CD14-positive monocyte (primary cell): ENCODE data around the gene RABEPK. TPM values are rescaled to one million over a fixed set of nuclear protein-coding genes. Genes with fewer than 3 reads are reported as not detected.
A peak's percentile ranks its signal among the peaks of the same experiment; 100 is the strongest.

Experiments used
- DNase-seq, 3 donors: peaks; one replicate each; pipeline ENCODE4 v3.0.0-alpha.2; 2011 to 2022
- H2AFZ ChIP-seq: 2 replicates; pipeline ENCODE4 v1.6.0; 2012; ENCODE audit warnings: mild to moderate bottlenecking, low read depth, low read length, inconsistent platforms; ENCODE audit not compliant: insufficient read depth, poor library complexity, severe bottlenecking
- H3K27ac ChIP-seq, 2 donors: 1 replicate in 1 of 2; 2 replicates in 1 of 2; pipeline ENCODE4 v1.5.1; 2012 to 2013; ENCODE audit warnings: low read length in 2 of 2, control low read depth in 1 of 2, inconsistent platforms in 1 of 2, low read depth in 1 of 2, mild to moderate bottlenecking in 1 of 2
- H3K27me3 ChIP-seq, 2 donors: one replicate each; pipeline versions ENCODE4 v1.6.0 to v1.6.1; 2011 to 2013; ENCODE audit warnings: low read length in 2 of 2; ENCODE audit not compliant: control insufficient read depth in 2 of 2, insufficient read depth in 2 of 2
- H3K36me3 ChIP-seq, 2 donors: replicated peaks in 1 of 2; 1 replicate in 1 of 2; 2 replicates in 1 of 2; pipeline versions ENCODE4 v1.5.1 to v1.6.1; 2012 to 2013; ENCODE audit warnings: low read length in 2 of 2, control low read depth in 1 of 2, inconsistent platforms in 1 of 2, mild to moderate bottlenecking in 1 of 2; ENCODE audit not compliant: insufficient read depth in 2 of 2, control insufficient read depth in 1 of 2
- H3K4me1 ChIP-seq, 2 donors: 1 replicate in 1 of 2; 2 replicates in 1 of 2; pipeline versions ENCODE4 v1.5.1 to v1.6.1; 2012 to 2013; ENCODE audit warnings: low read length in 2 of 2, control low read depth in 1 of 2, inconsistent platforms in 1 of 2, mild to moderate bottlenecking in 1 of 2, moderate library complexity in 1 of 2; ENCODE audit not compliant: insufficient read depth in 2 of 2, control insufficient read depth in 1 of 2
- H3K4me2 ChIP-seq: replicated peaks from 2 replicates; pipeline ENCODE3; 2012; ENCODE audit warnings: low read length, moderate library complexity, mild to moderate bottlenecking; ENCODE audit not compliant: poor library complexity, severe bottlenecking; ENCODE audit errors: extremely low read depth
- H3K4me3 ChIP-seq, 3 experiments: fragments of 200-600 bp in 1 of 3; sonication (generic) in 1 of 3; replicated peaks in 1 of 3; 1 replicate in 2 of 3; 2 replicates in 1 of 3; pipeline ENCODE4 v1.5.1; 2011 to 2013; ENCODE audit warnings: low read length in 3 of 3, mild to moderate bottlenecking in 3 of 3, control low read depth in 2 of 3, low read depth in 2 of 3, inconsistent platforms in 1 of 3, moderate library complexity in 1 of 3
- H3K79me2 ChIP-seq: 2 replicates; pipeline ENCODE4 v1.6.0; 2012; ENCODE audit warnings: mild to moderate bottlenecking, control low read depth, inconsistent platforms, low read length, moderate library complexity; ENCODE audit not compliant: insufficient read depth
- H3K9ac ChIP-seq: 2 replicates; pipeline ENCODE4 v1.6.0; 2017; ENCODE audit warnings: low read length, mild to moderate bottlenecking; ENCODE audit not compliant: insufficient read depth, poor library complexity, severe bottlenecking
- H3K9me3 ChIP-seq, 2 donors: replicated peaks in 1 of 2; 1 replicate in 1 of 2; 2 replicates in 1 of 2; pipeline versions ENCODE4 v1.5.1 to v1.6.1; 2012 to 2013; ENCODE audit warnings: low read length in 2 of 2, control low read depth in 1 of 2; ENCODE audit not compliant: control insufficient read depth in 1 of 2, insufficient read depth in 1 of 2
- H4K20me1 ChIP-seq: 2 replicates; pipeline ENCODE4 v1.6.0; 2012; ENCODE audit warnings: mild to moderate bottlenecking, low read length, control low read depth, moderate library complexity; ENCODE audit not compliant: insufficient read depth
- H3K27ac Mint-ChIP-seq, 7 donors: one replicate each; pipeline ENCODE4 v1.8.0; 2020; ENCODE audit warnings: mild to moderate bottlenecking in 7 of 7, mixed read lengths in 7 of 7, moderate library complexity in 6 of 7, inconsistent platforms in 2 of 7
- H3K27me3 Mint-ChIP-seq, 3 donors: one replicate each; pipeline ENCODE4 v1.8.0; 2021 to 2022; ENCODE audit warnings: low read depth in 3 of 3, mild to moderate bottlenecking in 3 of 3, mixed read lengths in 3 of 3, moderate library complexity in 3 of 3, inconsistent platforms in 1 of 3
- H3K36me3 Mint-ChIP-seq, 2 donors: one replicate each; pipeline ENCODE4 v1.8.0; 2020; ENCODE audit warnings: mixed read lengths in 2 of 2, inconsistent platforms in 1 of 2, mild to moderate bottlenecking in 1 of 2
- H3K4me1 Mint-ChIP-seq: one replicate; pipeline ENCODE4 v1.8.0; 2020; ENCODE audit warnings: mild to moderate bottlenecking, mixed read lengths
- H3K4me3 Mint-ChIP-seq, 2 donors: one replicate each; pipeline ENCODE4 v1.8.0; 2020; ENCODE audit warnings: mild to moderate bottlenecking in 2 of 2, mixed read lengths in 2 of 2, moderate library complexity in 1 of 2
- H3K9me3 Mint-ChIP-seq, 7 donors: one replicate each; pipeline ENCODE4 v1.8.0; 2020 to 2022; ENCODE audit warnings: mixed read lengths in 7 of 7, mild to moderate bottlenecking in 6 of 7, moderate library complexity in 6 of 7, inconsistent platforms in 2 of 7
- CTCF ChIP-seq: fragments of 200-600 bp; IDR thresholded peaks from one replicate; pipeline ENCODE4 v1.8.0; 2022; ENCODE audit warnings: antibody characterized with exemption, mild to moderate bottlenecking
- WGBS: methylation state at CpG from one replicate; pipeline ENCODE4 v1.1.5; 2013; ENCODE audit warnings: missing lambda C conversion rate; ENCODE audit not compliant: insufficient coverage; 5-methylcytosine and 5-hydroxymethylcytosine counted together
- intact Hi-C, 2 donors: fragments of 100-400 bp; cut with micrococcal nuclease; formaldehyde crosslinking; loops; one replicate each; pipeline versions ENCODE4 v1.15.0 to v1.15.1; 2023
- polyA plus RNA-seq, 3 donors: library from polyadenylated mRNA; depleted of rRNA in 1 of 3; unstranded in 2 of 3; stranded (reverse) in 1 of 3; fragments of 300-500 nt in 2 of 3; fragments of >200 nt in 1 of 3; fragmentation: Illumina TruSeq in 2 of 3; gene quantifications; 1 replicate in 2 of 3; 2 replicates in 1 of 3; pipeline ENCODE4 v1.2.3, GENCODE V29; 2012 to 2021

RABEPK gene
- polyA plus RNA-seq, 3 donors, result 9.5 to 18.5 (median 17.5) TPM

GRCh38 chr9:125166762-125167161, 33.6 kb upstream of the RABEPK start:
- no peaks in the 10 kb centered on the region for H3K4me1 ChIP-seq
- no peak overlapping the region for H3K27ac Mint-ChIP-seq
- H3K4me1 Mint-ChIP-seq, result no peaks in the 10 kb centered on the region
- DNase-seq, result no peak
- no peaks in the 10 kb centered on the region for H3K27me3 Mint-ChIP-seq
- no peak overlapping the region for H3K4me2 ChIP-seq
- peaks cover 57% of the 10 kb centered on the region for H4K20me1 ChIP-seq
- intact Hi-C loops, result no loop called here
- H3K4me3 ChIP-seq, result no peak overlapping the region
- no peak overlapping the region for H3K9ac ChIP-seq
- H2AFZ ChIP-seq, result no peak overlapping the region
- WGBS, result no CpG with 5 or more reads among the region's 2 CpGs
- no peaks in the 10 kb centered on the region for H3K9me3 Mint-ChIP-seq
- H3K27me3 ChIP-seq, result no peaks in the 10 kb centered on the region
- TF ChIP-seq CTCF, result no peak
- H3K9me3 ChIP-seq, result no peaks in the 10 kb centered on the region
- H3K36me3 Mint-ChIP-seq, result peaks cover 34 to 68% of the 10 kb centered on the region in 2 donors
- peaks cover 26 to 65% of the 10 kb centered on the region in 2 donors for H3K36me3 ChIP-seq
- H3K27ac ChIP-seq, result no peak overlapping the region
- peaks cover 79% of the 10 kb centered on the region for H3K79me2 ChIP-seq
- no peak overlapping the region for H3K4me3 Mint-ChIP-seq

DNA sequence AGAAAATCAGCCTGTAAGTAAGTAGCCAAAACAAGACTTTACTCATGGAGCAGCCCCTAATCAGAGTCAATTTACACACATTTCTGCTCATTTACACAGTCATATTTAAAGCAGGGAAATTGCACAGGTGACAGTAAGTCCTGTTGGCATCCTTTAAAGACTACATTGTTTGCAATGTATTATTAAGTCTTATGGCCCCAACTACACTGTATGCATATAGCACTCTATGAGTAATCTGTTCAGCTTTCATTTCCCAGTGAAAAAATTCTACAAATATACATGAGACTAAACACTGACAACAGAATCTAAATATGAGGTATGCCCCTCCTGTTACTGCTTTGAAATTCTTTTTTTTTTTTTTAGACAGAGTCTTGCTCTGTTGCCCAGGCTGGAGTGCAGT, 30.4 kb upstream of the RABEPK start:
- no peaks in the 10 kb centered on the region for H3K27me3 ChIP-seq
- peaks cover 15% of the 10 kb centered on the region for H3K4me1 Mint-ChIP-seq
- no peak overlapping the region for H2AFZ ChIP-seq
- intact Hi-C loops, result no loop called here
- peaks cover 26 to 59% of the 10 kb centered on the region in 2 donors for H3K36me3 ChIP-seq
- H4K20me1 ChIP-seq, result peaks cover 70% of the 10 kb centered on the region
- H3K9me3 Mint-ChIP-seq, result no peaks in the 10 kb centered on the region
- peaks cover 11 to 15% of the 10 kb centered on the region in 2 donors for H3K4me1 ChIP-seq
- H3K9ac ChIP-seq, result no peak overlapping the region
- DNase-seq, result no peak
- H3K9me3 ChIP-seq, result no peaks in the 10 kb centered on the region
- H3K4me3 ChIP-seq, result no peak overlapping the region
- H3K27me3 Mint-ChIP-seq, result no peaks in the 10 kb centered on the region
- H3K27ac ChIP-seq, result no peak overlapping the region
- no peak for TF ChIP-seq CTCF
- peaks cover 33 to 55% of the 10 kb centered on the region in 2 donors for H3K36me3 Mint-ChIP-seq
- H3K79me2 ChIP-seq, result peaks cover 87% of the 10 kb centered on the region
- no peak overlapping the region for H3K4me3 Mint-ChIP-seq
- H3K4me2 ChIP-seq, result no peak overlapping the region
- peak overlapping the region in 1 of 7 donors; percentile 46 for H3K27ac Mint-ChIP-seq
